WTC11 (cell line): ENCODE data around the gene ETS1. TPM values are rescaled to one million over a fixed set of nuclear protein-coding genes. Genes with fewer than 3 reads are reported as not detected.

ENCODE experiments used
- ATAC-seq: fragments of 200-7000 bp; cut with Tn5 transposase; 2 replicates; pipeline ENCODE4 v1.10.0; 2021; ENCODE audit warnings: mild to moderate bottlenecking, moderate library complexity
- CTCF ChIA-PET: fragments of 300-600 bp; sonication (Branson Sonifier 250); formaldehyde crosslinking; loops from one replicate; lab custom pipeline; 2021; ENCODE audit warnings: antibody characterized with exemption; lab: Charles Lee
- POLR2A ChIA-PET: fragments of 350-600 bp; sonication (Branson Sonifier 250); formaldehyde crosslinking; loops from one replicate; lab custom pipeline; 2021; ENCODE audit warnings: antibody characterized with exemption; lab: Charles Lee
- DNase-seq: peaks from one replicate; pipeline ENCODE4 v3.0.0; 2021; ENCODE audit warnings: low spot score
- H3K27ac Mint-ChIP-seq: 2 replicates; pipeline ENCODE4 v1.8.0; 2021; ENCODE audit warnings: mixed read lengths
- H3K27me3 Mint-ChIP-seq: 2 replicates; pipeline ENCODE4 v1.8.0; 2021; ENCODE audit warnings: low read depth, mild to moderate bottlenecking, moderate library complexity, mixed read lengths
- H3K36me3 Mint-ChIP-seq: 2 replicates; pipeline ENCODE4 v1.8.0; 2021; ENCODE audit warnings: mixed read lengths
- H3K4me1 Mint-ChIP-seq: 2 replicates; pipeline ENCODE4 v1.8.0; 2022; ENCODE audit warnings: mixed read lengths
- H3K4me3 Mint-ChIP-seq: 2 replicates; pipeline ENCODE4 v1.8.0; 2021; ENCODE audit warnings: mild to moderate bottlenecking, moderate library complexity, mixed read lengths
- H3K9me3 Mint-ChIP-seq: 2 replicates; pipeline ENCODE4 v1.8.0; 2021; ENCODE audit warnings: mixed read lengths
- AFF4 ChIP-seq: sonication (generic); formaldehyde crosslinking; IDR thresholded peaks from 2 replicates; pipeline ENCODE4 v1.8.1; 2023; ENCODE audit warnings: mild to moderate bottlenecking, missing genetic modification reagents, borderline replicate concordance
- ESRRA ChIP-seq: sonication (generic); formaldehyde crosslinking; IDR thresholded peaks from 2 replicates; pipeline ENCODE4 v1.8.1; 2022; ENCODE audit warnings: mild to moderate bottlenecking, missing genetic modification reagents, borderline replicate concordance
- FOXP1 ChIP-seq: sonication (generic); formaldehyde crosslinking; IDR thresholded peaks from 2 replicates; pipeline ENCODE4 v1.8.0; 2022; ENCODE audit warnings: missing genetic modification reagents, mild to moderate bottlenecking, moderate library complexity, borderline replicate concordance
- GABPB1 ChIP-seq: sonication (generic); formaldehyde crosslinking; IDR thresholded peaks from 2 replicates; pipeline ENCODE4 v1.8.1; 2023; ENCODE audit warnings: mild to moderate bottlenecking, missing genetic modification reagents
- GRHL2 ChIP-seq: fragments of 250-450 bp; sonication (Bioruptor Pico); IDR thresholded peaks from 2 replicates; pipeline ENCODE4 v1.8.0; 2022; ENCODE audit warnings: mild to moderate bottlenecking, moderate library complexity; ENCODE audit not compliant: insufficient replicate concordance, severe bottlenecking
- MLX ChIP-seq: sonication (generic); formaldehyde crosslinking; IDR thresholded peaks from 2 replicates; pipeline ENCODE4 v1.8.1; 2023; ENCODE audit warnings: mild to moderate bottlenecking, missing genetic modification reagents, moderate library complexity
- MXD4 ChIP-seq: fragments of 250-450 bp; sonication (Bioruptor Pico); IDR thresholded peaks from 2 replicates; pipeline ENCODE4 v1.8.0; 2021; ENCODE audit warnings: mild to moderate bottlenecking, moderate library complexity, borderline replicate concordance
- MYBL2 ChIP-seq: sonication (generic); formaldehyde crosslinking; IDR thresholded peaks from 2 replicates; pipeline ENCODE4 v1.8.1; 2023; ENCODE audit warnings: mild to moderate bottlenecking, moderate library complexity, missing genetic modification reagents
- SOX15 ChIP-seq: fragments of 250-450 bp; sonication (Bioruptor Pico); IDR thresholded peaks from 2 replicates; pipeline ENCODE4 v1.9.0; 2021; ENCODE audit warnings: mild to moderate bottlenecking
- TP53 ChIP-seq: sonication (generic); formaldehyde crosslinking; IDR thresholded peaks from 2 replicates; pipeline ENCODE4 v1.8.1; 2023; ENCODE audit warnings: mild to moderate bottlenecking, missing genetic modification reagents
- USF1 ChIP-seq: sonication (generic); formaldehyde crosslinking; IDR thresholded peaks from 2 replicates; pipeline ENCODE4 v1.8.0; 2022; ENCODE audit warnings: mild to moderate bottlenecking, missing genetic modification reagents
- ZNF121 ChIP-seq: sonication (generic); formaldehyde crosslinking; IDR thresholded peaks from 2 replicates; pipeline ENCODE4 v1.8.0; 2023; ENCODE audit warnings: missing genetic modification reagents
- ZNF317 ChIP-seq: sonication (generic); formaldehyde crosslinking; IDR thresholded peaks from 2 replicates; pipeline ENCODE4 v1.8.1; 2023; ENCODE audit warnings: low read depth, mild to moderate bottlenecking, moderate library complexity, missing genetic modification reagents, borderline replicate concordance
- ZNF416 ChIP-seq: fragments of 250-450 bp; sonication (Bioruptor Pico); IDR thresholded peaks from 2 replicates; pipeline ENCODE4 v1.9.0; 2021; ENCODE audit warnings: mild to moderate bottlenecking, inconsistent platforms
- total RNA-seq: library from RNA; stranded (reverse); gene quantifications from 3 replicates; pipeline ENCODE4 v1.2.3, GENCODE V29; 2021
- TF ChIP-seq, protein P1 (sequence below): sonication (generic); formaldehyde crosslinking; IDR thresholded peaks from 2 replicates; pipeline ENCODE4 v1.8.0; 2023; ENCODE audit warnings: missing genetic modification reagents
- TF ChIP-seq, protein P2 (sequence below): sonication (generic); formaldehyde crosslinking; IDR thresholded peaks from 2 replicates; pipeline ENCODE4 v1.8.1; 2022; ENCODE audit warnings: mild to moderate bottlenecking, moderate library complexity, missing genetic modification reagents

Gene ETS1
- total RNA-seq, 1 experiment from 2014 or later: 33.1 TPM

- peak overlapping the region; percentile 21; the same call in 1 of the 2 replicates for H3K4me3 Mint-ChIP-seq
- no peak for DNase-seq
- POLR2A ChIA-PET: no interaction called here
- peaks cover 32% of the 10 kb centered on the region for H3K4me1 Mint-ChIP-seq
- H3K27me3 Mint-ChIP-seq: no peaks in the 10 kb centered on the region
- CTCF ChIA-PET: no interaction called here
- peaks cover under 1% of the 10 kb centered on the region for H3K9me3 Mint-ChIP-seq
- no peaks in the 10 kb centered on the region; the same call in 1 of the 2 replicates for H3K36me3 Mint-ChIP-seq
- peak; percentile 84 for ATAC-seq
- TF ChIP-seq MYBL2 (no peak), ZNF121 (CRISPR knock-in tag) (peak; percentile 35; the same call in 1 of the 2 replicates)
- H3K27ac Mint-ChIP-seq: no peak overlapping the region; the same call in 1 of the 2 replicates
These were observed 80.3 kb downstream of the ETS1 start for GRCh38 chr11:128506999-128507611.

DNA sequence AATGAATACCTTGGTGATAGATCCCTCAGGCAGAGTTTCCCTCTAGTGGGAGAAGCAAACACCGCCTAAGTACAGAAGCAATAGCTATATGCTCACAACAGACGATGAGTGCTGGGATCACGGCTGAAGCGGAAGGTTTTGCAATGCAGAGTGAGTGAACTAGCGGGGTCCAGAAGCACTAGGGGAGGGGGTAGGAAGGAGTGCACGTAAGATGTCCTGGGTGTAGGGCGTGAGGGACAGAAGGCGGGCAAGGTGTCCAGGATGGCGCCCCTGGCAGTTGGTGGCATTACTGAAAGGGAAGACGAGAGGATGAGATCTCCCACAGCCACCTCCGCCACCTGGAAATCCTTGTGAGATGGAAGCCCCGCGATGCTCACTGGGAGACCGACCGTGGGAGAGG lies 81.0 kb downstream of the ETS1 start:
- H3K9me3 Mint-ChIP-seq: peaks cover 7% of the 10 kb centered on the region
- ATAC-seq (no peak), DNase-seq (no peak)
- TF ChIP-seq, protein P1, sequence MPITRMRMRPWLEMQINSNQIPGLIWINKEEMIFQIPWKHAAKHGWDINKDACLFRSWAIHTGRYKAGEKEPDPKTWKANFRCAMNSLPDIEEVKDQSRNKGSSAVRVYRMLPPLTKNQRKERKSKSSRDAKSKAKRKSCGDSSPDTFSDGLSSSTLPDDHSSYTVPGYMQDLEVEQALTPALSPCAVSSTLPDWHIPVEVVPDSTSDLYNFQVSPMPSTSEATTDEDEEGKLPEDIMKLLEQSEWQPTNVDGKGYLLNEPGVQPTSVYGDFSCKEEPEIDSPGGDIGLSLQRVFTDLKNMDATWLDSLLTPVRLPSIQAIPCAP: no peak
- TF ChIP-seq GABPB1 (CRISPR knock-in tag): no peak
- TF ChIP-seq, protein P2, sequence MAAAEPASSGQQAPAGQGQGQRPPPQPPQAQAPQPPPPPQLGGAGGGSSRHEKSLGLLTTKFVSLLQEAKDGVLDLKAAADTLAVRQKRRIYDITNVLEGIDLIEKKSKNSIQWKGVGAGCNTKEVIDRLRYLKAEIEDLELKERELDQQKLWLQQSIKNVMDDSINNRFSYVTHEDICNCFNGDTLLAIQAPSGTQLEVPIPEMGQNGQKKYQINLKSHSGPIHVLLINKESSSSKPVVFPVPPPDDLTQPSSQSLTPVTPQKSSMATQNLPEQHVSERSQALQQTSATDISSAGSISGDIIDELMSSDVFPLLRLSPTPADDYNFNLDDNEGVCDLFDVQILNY: no peak
- TF ChIP-seq ZNF317 (CRISPR knock-in tag): no peak
- no peak for TF ChIP-seq MXD4 (CRISPR knock-in tag)
- TF ChIP-seq FOXP1: no peak
- no peak for TF ChIP-seq ESRRA (CRISPR knock-in tag)
- TF ChIP-seq ZNF416 (CRISPR knock-in tag): no peak
- no peak for TF ChIP-seq AFF4 (CRISPR knock-in tag)
- TF ChIP-seq TP53: no peak
- TF ChIP-seq GRHL2: no peak
- no peak for TF ChIP-seq SOX15 (CRISPR knock-in tag)
- no peak for TF ChIP-seq USF1
- TF ChIP-seq MLX (CRISPR knock-in tag): no peak
- no peak overlapping the region for H3K27ac Mint-ChIP-seq
- ChIA-PET CTCF (interaction anchor here (1.1 kb wide), 1 partner anchor 10 kb away, joined by 3 read pairs; no protein-coding TSS in a partner anchor), POLR2A (no interaction called here)
- no peak overlapping the region for H3K4me3 Mint-ChIP-seq
- H3K36me3 Mint-ChIP-seq: no peaks in the 10 kb centered on the region; the same call in 1 of the 2 replicates
- no peaks in the 10 kb centered on the region for H3K27me3 Mint-ChIP-seq
- H3K4me1 Mint-ChIP-seq: peaks cover 37% of the 10 kb centered on the region
